ENCODE results near the gene ITGA5.

ITGA5 gene

GRCh38 chr12:54427106-54427505 is 8.0 kb upstream of the ITGA5 start:
- TF ChIP-seq POLR2AphosphoS5 (IDR thresholded peaks at IDR 0.05; ENCODE audit: low read depth, low read length) (no peak), TAF1 (IDR thresholded peaks at IDR 0.05; ENCODE audit: borderline replicate concordance, insufficient read depth, low read length) (no peak), REST (IDR thresholded peaks at IDR 0.05; ENCODE audit: insufficient read depth in 1 of 2, low read depth in 2 of 2, low read length in 2 of 2) (no peak), SIN3A (IDR thresholded peaks at IDR 0.05; ENCODE audit: borderline replicate concordance, insufficient read depth, low read length) (no peak), FOXP2 (optimal IDR thresholded peaks at IDR 0.05; ENCODE audit: borderline replicate concordance, extremely low read depth, extremely low read length, insufficient read depth) (no peak)

DNA sequence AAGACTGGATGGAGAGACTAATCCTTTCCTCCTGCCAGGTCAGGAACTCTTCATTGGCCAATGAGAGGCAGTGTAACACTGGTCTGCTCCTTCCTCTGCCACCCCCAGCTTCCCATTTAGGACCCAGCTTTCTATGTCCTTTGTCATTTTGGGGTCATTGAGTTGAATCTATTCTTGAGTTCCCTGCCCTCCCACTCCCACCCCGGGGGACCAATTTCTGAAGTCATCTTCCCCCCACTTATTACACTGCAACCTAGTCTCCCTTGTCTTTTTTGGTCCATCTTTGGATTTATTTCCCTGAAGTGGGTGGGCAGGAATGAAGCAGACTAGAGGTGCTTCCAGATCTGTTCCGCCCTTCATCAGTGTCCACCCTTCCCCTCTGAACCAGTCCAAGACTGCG is 7.6 kb upstream of the ITGA5 start:
- TF ChIP-seq SIN3A (IDR thresholded peaks at IDR 0.05; ENCODE audit: borderline replicate concordance, insufficient read depth, low read length) = no peak
- TF ChIP-seq FOXP2 (optimal IDR thresholded peaks at IDR 0.05; ENCODE audit: borderline replicate concordance, extremely low read depth, extremely low read length, insufficient read depth) = no peak
- no peak for TF ChIP-seq REST (IDR thresholded peaks at IDR 0.05; ENCODE audit: insufficient read depth in 1 of 2, low read depth in 2 of 2, low read length in 2 of 2)
- TF ChIP-seq TAF1 (IDR thresholded peaks at IDR 0.05; ENCODE audit: borderline replicate concordance, insufficient read depth, low read length) = no peak
- TF ChIP-seq POLR2AphosphoS5 (IDR thresholded peaks at IDR 0.05; ENCODE audit: low read depth, low read length) = no peak

DNA sequence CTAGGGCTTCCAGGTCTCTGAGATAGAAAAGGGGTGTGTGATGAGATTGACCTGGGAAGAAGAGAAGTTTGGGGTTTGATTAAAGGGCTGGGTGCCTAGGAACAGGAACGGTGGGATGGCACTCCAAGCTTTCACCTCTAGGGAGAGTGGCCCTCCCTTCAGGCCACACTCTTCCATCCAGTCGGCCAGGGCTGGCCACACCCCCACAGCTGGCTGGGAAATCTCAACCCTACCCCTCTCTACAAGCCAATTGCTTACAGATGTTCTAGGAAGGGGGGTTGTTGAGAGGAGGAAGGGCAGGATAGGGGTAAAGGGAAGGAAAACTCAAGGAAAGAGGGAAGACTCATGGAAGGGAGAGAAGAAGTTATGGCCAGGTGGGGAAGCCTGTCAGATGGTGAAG is 6.6 kb upstream of the ITGA5 start:
- no peak for TF ChIP-seq SIN3A (IDR thresholded peaks at IDR 0.05; ENCODE audit: borderline replicate concordance, insufficient read depth, low read length)
- TF ChIP-seq POLR2AphosphoS5 (IDR thresholded peaks at IDR 0.05; ENCODE audit: low read depth, low read length) = no peak
- TF ChIP-seq FOXP2 (optimal IDR thresholded peaks at IDR 0.05; ENCODE audit: borderline replicate concordance, extremely low read depth, extremely low read length, insufficient read depth) = no peak

- TF ChIP-seq POLR2AphosphoS5 (IDR thresholded peaks at IDR 0.05; ENCODE audit: low read depth, low read length) (no peak), TAF1 (IDR thresholded peaks at IDR 0.05; ENCODE audit: borderline replicate concordance, insufficient read depth, low read length) (no peak)
Observed at GRCh38 chr12:54424224-54424623, 5.2 kb upstream of the ITGA5 start.

GRCh38 chr12:54423816-54424150 is 4.7 kb upstream of the ITGA5 start:
- TF ChIP-seq FOXP2 (optimal IDR thresholded peaks at IDR 0.05; ENCODE audit: borderline replicate concordance, extremely low read depth, extremely low read length, insufficient read depth) = no peak
- TF ChIP-seq SIN3A (IDR thresholded peaks at IDR 0.05; ENCODE audit: borderline replicate concordance, insufficient read depth, low read length) = no peak
- no peak for TF ChIP-seq POLR2AphosphoS5 (IDR thresholded peaks at IDR 0.05; ENCODE audit: low read depth, low read length)
- no peak for TF ChIP-seq TAF1 (IDR thresholded peaks at IDR 0.05; ENCODE audit: borderline replicate concordance, insufficient read depth, low read length)
- TF ChIP-seq REST (IDR thresholded peaks at IDR 0.05; ENCODE audit: insufficient read depth in 1 of 2, low read depth in 2 of 2, low read length in 2 of 2) = no peak

GRCh38 chr12:54421879-54422250 is 2.8 kb upstream of the ITGA5 start:
- TF ChIP-seq FOXP2 (optimal IDR thresholded peaks at IDR 0.05; ENCODE audit: borderline replicate concordance, extremely low read depth, extremely low read length, insufficient read depth) (no peak), REST (IDR thresholded peaks at IDR 0.05; ENCODE audit: insufficient read depth in 1 of 2, low read depth in 2 of 2, low read length in 2 of 2) (no peak), POLR2AphosphoS5 (IDR thresholded peaks at IDR 0.05; ENCODE audit: low read depth, low read length) (no peak), SIN3A (IDR thresholded peaks at IDR 0.05; ENCODE audit: borderline replicate concordance, insufficient read depth, low read length) (no peak), TAF1 (IDR thresholded peaks at IDR 0.05; ENCODE audit: borderline replicate concordance, insufficient read depth, low read length) (no peak)

Data from PFSK-1 (cell line).